ENCODE measurements around the gene NTHL1. TPM values are rescaled to one million over a fixed set of nuclear protein-coding genes. Genes with fewer than 3 reads are reported as not detected.
A peak's percentile ranks its signal among the peaks of the same experiment; 100 is the strongest.

NTHL1 gene
- total and polyA plus RNA-seq, 2 of the 13 experiments (the other 11 are each of a cell fraction or from before 2014, with no cell fraction given): 47.5 to 64.9 TPM

DNA sequence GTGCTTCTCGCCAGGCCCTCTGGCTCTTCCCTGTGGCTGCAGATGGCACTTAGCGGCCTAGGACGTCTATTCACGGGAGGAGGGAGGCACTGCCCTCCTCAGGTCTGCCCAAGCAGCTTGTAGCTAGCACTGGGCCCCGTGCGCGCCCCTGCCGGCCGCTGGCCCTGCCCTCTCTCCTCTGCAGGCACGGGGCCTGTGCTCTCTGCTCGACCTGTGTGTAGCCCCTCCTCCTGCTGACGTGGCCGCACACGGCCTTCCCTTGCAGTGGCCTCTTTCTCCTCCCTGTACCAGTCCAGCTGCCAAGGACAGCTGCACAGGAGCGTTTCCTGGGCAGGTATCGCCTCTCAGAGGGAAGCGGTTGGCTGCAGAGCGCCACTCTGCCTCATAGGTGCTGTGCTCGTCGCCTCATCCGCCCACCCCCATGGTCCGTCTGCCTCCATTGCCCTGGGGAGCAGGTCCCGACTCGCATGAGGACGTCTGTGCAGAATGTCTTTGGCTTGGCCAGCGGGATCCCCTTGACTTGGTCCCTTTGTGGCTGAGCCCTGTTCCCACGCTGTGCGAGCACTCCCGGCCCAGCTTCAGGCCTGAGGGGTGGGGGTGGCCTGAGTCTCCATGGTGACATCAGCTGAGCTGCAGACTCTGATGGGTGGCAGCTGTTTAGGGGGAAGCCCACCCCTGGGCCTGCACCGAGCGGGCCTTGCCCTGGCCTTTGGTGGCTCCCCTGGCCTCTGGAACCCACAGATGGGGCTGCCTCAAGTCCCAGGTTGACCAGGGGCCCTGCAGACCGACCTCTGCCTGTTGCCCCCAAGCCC is 34.7 kb upstream of the NTHL1 start:
- ATAC-seq (no peak), FAIRE-seq (no peak), DNase-seq (ENCODE audit: low spot score) (no peak)
- intact Hi-C loops (cut with micrococcal nuclease; ENCODE audit: unreplicated experiment): no loop called here
- Histone ChIP-seq H3K9me3 (ENCODE audit: low read length) (no peaks in the 10 kb centered on the region), H3K79me2 (ENCODE audit: insufficient read depth, low read length) (no peaks in the 10 kb centered on the region), H3K9ac (ENCODE audit: insufficient read depth, low read depth, low read length) (no peak overlapping the region), H3K4me2 (ENCODE audit: low read depth, low read length) (no peak overlapping the region), H4K20me1 (ENCODE audit: insufficient read depth, low read length) (no peaks in the 10 kb centered on the region), H3K27ac (ENCODE audit: extremely low read length, insufficient read depth, low read length) (no peak overlapping the region), H3K27me3 (ENCODE audit: control insufficient read depth in 1 of 2, insufficient read depth in 2 of 2, low read length in 2 of 2) (no peaks in the 10 kb centered on the region), H3K36me3 (replicated peaks in 1 of 2; ENCODE audit: control insufficient read depth in 1 of 2, insufficient read depth in 2 of 2, low read length in 2 of 2) (peaks cover 12 to 19% of the 10 kb centered on the region in 2 experiments; a peak in 2 of 5 replicates), H2AFZ (ENCODE audit: low read length) (no peak overlapping the region), H3K4me3 (replicated peaks in 1 of 3; ENCODE audit: insufficient read depth in 1 of 3, low read depth in 2 of 3, low read length in 3 of 3) (no peak overlapping the region), H3K4me1 (ENCODE audit: insufficient read depth, low read length) (no peaks in the 10 kb centered on the region)
- BruUV-seq (replicated peaks): no TSS peak
- ChIA-PET POLR2A (no interaction called here), CTCF (ENCODE audit: low intra/inter-chr PET ratio, low total read pairs) (no interaction called here)
- 95% methylated on average over 19 of the region's 32 CpGs for WGBS (ENCODE audit: low lambda C conversion rate)
- in situ Hi-C loops (cut with HindIII; ENCODE audit: extremely low pct_ligation_motif_present, low pct_unique_long_range_greater_than_20kb): loop anchor here (10.0 kb wide), 1 partner anchor 62 kb away; the partner anchor contains the start of gene RAB26
- TF ChIP-seq, protein P1, sequence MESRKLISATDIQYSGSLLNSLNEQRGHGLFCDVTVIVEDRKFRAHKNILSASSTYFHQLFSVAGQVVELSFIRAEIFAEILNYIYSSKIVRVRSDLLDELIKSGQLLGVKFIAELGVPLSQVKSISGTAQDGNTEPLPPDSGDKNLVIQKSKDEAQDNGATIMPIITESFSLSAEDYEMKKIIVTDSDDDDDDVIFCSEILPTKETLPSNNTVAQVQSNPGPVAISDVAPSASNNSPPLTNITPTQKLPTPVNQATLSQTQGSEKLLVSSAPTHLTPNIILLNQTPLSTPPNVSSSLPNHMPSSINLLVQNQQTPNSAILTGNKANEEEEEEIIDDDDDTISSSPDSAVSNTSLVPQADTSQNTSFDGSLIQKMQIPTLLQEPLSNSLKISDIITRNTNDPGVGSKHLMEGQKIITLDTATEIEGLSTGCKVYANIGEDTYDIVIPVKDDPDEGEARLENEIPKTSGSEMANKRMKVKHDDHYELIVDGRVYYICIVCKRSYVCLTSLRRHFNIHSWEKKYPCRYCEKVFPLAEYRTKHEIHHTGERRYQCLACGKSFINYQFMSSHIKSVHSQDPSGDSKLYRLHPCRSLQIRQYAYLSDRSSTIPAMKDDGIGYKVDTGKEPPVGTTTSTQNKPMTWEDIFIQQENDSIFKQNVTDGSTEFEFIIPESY (CRISPR knock-in tag; IDR thresholded peaks at IDR 0.05): peak; percentile 59
- TF ChIP-seq, protein P2, sequence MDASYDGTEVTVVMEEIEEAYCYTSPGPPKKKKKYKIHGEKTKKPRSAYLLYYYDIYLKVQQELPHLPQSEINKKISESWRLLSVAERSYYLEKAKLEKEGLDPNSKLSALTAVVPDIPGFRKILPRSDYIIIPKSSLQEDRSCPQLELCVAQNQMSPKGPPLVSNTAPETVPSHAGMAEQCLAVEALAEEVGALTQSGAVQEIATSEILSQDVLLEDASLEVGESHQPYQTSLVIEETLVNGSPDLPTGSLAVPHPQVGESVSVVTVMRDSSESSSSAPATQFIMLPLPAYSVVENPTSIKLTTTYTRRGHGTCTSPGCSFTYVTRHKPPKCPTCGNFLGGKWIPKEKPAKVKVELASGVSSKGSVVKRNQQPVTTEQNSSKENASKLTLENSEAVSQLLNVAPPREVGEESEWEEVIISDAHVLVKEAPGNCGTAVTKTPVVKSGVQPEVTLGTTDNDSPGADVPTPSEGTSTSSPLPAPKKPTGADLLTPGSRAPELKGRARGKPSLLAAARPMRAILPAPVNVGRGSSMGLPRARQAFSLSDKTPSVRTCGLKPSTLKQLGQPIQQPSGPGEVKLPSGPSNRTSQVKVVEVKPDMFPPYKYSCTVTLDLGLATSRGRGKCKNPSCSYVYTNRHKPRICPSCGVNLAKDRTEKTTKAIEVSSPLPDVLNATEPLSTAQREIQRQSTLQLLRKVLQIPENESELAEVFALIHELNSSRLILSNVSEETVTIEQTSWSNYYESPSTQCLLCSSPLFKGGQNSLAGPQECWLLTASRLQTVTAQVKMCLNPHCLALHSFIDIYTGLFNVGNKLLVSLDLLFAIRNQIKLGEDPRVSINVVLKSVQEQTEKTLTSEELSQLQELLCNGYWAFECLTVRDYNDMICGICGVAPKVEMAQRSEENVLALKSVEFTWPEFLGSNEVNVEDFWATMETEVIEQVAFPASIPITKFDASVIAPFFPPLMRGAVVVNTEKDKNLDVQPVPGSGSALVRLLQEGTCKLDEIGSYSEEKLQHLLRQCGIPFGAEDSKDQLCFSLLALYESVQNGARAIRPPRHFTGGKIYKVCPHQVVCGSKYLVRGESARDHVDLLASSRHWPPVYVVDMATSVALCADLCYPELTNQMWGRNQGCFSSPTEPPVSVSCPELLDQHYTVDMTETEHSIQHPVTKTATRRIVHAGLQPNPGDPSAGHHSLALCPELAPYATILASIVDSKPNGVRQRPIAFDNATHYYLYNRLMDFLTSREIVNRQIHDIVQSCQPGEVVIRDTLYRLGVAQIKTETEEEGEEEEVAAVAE (CRISPR knock-in tag; IDR thresholded peaks at IDR 0.05; ENCODE audit: borderline replicate concordance): no peak
- TF ChIP-seq, protein P3, sequence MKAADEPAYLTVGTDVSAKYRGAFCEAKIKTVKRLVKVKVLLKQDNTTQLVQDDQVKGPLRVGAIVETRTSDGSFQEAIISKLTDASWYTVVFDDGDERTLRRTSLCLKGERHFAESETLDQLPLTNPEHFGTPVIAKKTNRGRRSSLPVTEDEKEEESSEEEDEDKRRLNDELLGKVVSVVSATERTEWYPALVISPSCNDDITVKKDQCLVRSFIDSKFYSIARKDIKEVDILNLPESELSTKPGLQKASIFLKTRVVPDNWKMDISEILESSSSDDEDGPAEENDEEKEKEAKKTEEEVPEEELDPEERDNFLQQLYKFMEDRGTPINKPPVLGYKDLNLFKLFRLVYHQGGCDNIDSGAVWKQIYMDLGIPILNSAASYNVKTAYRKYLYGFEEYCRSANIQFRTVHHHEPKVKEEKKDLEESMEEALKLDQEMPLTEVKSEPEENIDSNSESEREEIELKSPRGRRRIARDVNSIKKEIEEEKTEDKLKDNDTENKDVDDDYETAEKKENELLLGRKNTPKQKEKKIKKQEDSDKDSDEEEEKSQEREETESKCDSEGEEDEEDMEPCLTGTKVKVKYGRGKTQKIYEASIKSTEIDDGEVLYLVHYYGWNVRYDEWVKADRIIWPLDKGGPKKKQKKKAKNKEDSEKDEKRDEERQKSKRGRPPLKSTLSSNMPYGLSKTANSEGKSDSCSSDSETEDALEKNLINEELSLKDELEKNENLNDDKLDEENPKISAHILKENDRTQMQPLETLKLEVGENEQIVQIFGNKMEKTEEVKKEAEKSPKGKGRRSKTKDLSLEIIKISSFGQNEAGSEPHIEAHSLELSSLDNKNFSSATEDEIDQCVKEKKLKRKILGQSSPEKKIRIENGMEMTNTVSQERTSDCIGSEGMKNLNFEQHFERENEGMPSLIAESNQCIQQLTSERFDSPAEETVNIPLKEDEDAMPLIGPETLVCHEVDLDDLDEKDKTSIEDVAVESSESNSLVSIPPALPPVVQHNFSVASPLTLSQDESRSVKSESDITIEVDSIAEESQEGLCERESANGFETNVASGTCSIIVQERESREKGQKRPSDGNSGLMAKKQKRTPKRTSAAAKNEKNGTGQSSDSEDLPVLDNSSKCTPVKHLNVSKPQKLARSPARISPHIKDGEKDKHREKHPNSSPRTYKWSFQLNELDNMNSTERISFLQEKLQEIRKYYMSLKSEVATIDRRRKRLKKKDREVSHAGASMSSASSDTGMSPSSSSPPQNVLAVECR (CRISPR knock-in tag; IDR thresholded peaks at IDR 0.05; ENCODE audit: borderline replicate concordance): no peak
- TF ChIP-seq CHD4 (IDR thresholded peaks at IDR 0.05; ENCODE audit: borderline replicate concordance, low read length): no peak
